HG03139 (cell line): ENCODE results near the gene SMCO1.
"Not testable (repeated sequence)": the region's sequence is repeated elsewhere in the genome, so short reads cannot be mapped to it uniquely, and the experiment has no call there.

Experiments
- ATAC-seq: cut with Tn5 transposase; IDR thresholded peaks from one replicate; pipeline ENCODE4 v1.9.1; 2021; ENCODE audit not compliant: unreplicated experiment

SMCO1 gene

DNA sequence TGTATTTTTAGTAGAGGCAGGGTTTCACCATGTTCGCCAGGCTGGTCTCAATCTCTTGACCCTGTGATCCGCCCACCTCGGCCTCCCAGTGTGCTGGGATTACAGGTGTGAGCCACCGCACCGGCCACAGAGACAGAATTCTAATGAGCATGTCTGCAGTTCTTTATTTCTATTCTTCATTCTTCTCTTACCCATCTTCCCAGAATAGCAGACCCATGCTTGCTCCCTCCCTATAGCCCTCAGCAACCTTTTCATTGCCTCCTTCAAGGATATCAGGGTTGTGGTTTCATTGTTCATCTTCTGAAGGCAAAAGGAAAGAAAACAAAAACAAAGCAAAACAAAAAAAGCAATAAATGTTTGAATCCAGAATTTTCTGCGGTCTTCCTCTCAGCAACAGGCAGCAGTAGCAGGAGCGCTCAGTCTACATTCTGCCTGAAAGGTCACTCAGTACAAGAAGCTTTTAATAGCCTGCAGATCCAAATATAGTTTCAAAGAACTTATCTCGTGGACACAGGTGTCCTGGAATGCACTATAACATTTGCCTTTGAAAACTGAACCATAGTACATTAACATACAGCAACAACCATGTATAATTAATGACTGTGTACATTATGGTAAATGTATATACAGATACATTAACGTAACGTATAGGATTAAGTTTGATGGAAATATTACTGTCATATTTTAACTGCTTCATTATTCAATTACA, at the start of gene SMCO1:
Gene SMCO1 (minus strand): TSS at position 434 of the 709 bp plus-strand sequence. CDS start 137 bp downstream, at position 297.
- no peak for ATAC-seq

- no peak for ATAC-seq
These were observed 48.6 kb upstream of the SMCO1 start for GRCh38 chr3:196563721-196564225.

- ATAC-seq = no peak
These were observed 44.7 kb upstream of the SMCO1 start for GRCh38 chr3:196559826-196560225.

DNA sequence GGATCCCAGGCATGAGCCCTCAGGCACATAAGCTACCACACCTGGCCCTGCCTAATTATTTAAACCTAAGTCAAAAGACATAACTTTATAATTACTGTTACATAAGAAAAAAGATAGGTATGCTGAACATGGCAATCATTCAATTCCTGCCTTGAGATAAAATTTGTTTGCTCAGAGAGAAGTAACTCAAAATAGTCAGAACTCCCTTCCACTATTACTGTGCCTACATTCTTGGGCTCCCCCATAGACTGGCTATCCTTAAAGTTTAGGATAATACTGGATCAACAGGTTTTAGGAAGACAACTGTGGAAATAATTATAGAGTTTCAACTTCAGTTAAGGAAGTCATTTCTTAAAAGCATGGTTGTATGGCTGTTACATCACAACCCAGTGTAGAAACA, 43.3 kb upstream of the SMCO1 start:
- no peak for ATAC-seq

GRCh38 chr3:196557236-196557635, 42.1 kb upstream of the SMCO1 start:
- no peak for ATAC-seq

GRCh38 chr3:196555295-196555694, 40.1 kb upstream of the SMCO1 start:
- no peak for ATAC-seq

GRCh38 chr3:196554205-196554604, 39.1 kb upstream of the SMCO1 start:
- no peak for ATAC-seq

DNA sequence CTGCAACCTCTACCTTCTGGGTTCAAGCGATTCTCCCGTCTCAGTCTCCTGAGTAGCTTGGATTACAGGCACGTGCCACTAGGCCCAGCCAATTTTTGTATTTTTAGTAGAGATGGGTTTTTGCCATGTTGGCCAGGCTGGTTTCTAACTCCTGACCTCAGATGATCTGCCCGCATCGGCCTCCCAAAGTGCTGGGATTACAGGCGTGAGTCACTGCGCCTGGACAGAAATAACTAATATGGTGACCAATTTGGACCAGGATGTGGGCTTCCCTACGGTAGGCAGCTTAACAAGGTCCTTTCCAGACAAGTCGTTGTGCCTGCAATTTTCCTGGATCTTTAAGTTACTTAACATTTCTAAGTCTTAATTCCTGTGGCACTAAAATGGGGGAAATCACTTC, 38.4 kb upstream of the SMCO1 start:
- ATAC-seq = no peak

- no peak for ATAC-seq
These were observed 37.1 kb upstream of the SMCO1 start for GRCh38 chr3:196552253-196552652.

- not testable (repeated sequence) for ATAC-seq
These were observed 35.0 kb upstream of the SMCO1 start for GRCh38 chr3:196550172-196550571.

- ATAC-seq = not testable (repeated sequence)
These were observed 34.2 kb upstream of the SMCO1 start for GRCh38 chr3:196549312-196549711.

GRCh38 chr3:196547067-196547466, 31.9 kb upstream of the SMCO1 start:
- ATAC-seq = no peak

DNA sequence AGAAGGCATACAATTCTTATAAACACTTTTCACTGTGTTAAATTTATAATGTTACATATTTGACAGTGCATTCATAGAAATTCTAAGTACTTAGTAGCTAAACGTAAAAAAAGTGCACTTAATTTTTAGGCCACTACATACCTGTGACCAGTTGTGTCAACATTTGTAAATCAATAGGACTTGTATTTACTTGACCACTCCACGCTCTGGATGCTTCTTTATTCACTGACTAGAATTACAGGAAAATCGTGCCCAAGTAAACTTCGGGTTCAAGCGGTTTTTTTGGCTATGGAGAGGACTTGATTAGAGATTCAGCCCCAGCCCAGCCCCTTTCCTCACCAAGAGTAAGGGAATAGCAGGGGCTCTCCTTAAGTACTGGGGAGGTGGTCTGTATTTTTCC, 31.4 kb upstream of the SMCO1 start:
- no peak for ATAC-seq

DNA sequence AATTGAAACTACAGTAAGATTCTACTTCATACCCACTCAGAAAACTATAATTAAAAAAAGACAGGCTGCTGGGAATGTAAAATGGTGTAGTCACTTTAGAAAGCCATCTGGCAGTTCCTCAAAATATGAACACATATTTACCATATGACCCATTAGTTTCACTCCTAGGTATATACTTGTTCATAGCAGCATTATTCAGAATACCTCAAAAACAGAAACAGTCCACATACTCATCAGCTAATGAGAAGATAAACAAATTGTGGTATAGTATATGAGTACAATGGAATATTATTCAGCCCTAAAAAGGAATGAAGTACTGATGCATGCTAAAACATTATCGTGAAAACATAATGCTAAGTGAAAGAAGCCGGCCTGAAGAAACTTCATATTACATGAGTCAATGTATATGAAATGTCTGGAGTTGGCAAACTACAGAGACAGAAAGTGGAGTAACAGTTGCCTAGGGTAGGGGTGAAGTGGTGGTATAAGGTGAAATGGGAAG, 29.4 kb upstream of the SMCO1 start:
- no peak for ATAC-seq

- no peak for ATAC-seq
These were observed 26.7 kb upstream of the SMCO1 start for GRCh38 chr3:196541684-196542445.

DNA sequence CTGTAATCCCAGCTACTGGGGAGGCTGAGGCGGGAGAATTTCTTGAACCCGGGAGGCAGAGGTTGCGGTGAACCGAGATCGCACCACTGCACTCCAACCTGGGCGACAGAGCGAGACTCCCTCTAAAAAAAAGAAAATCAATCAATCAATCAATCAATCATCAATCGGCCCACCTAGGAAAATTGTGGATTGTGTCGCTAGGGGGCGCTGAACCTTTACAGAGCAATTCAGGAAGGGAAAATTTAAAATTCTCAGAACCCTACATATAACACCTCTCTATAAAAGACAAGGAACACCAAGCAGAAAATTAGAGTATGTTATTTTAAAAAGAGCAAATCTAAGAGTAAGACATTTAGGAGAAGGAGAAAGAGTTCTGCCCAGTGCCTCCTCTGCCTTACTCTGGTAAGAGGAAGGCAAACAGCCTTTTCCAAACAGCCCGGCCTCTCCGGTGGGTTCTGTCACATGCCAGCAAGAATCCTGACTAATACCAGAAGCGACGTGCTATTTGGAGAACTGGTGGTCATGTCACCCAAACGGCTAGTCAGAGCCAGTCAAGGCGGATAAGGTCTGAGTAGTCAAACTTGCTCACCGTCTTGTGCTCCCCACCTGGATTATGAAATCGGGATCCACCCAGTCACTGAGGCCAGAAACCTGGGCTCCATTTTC, 22.3 kb upstream of the SMCO1 start:
- no peak for ATAC-seq

DNA sequence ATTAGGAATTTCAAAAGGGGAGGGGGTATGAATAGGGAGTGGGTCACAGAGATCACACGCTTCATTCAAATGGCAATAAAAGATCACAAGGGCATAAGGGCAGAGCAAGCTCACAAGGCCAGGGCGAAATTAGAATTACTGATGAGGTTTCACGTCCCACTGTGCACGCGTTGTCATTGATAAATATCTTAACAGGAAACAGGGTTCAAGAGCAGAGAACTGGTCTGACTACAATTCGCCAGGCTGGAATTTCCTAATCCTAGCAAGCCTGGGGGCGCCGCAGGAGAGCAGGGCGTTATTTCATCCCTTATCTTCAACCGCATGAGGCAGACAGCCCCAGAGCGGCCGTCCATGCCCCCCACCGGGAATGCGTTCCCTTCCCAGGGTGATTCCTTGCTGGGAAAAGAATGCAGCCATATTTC, 18.1 kb upstream of the SMCO1 start:
- no peak for ATAC-seq

- no peak for ATAC-seq
These were observed 16.3 kb upstream of the SMCO1 start for GRCh38 chr3:196531418-196531817.

- peak; percentile 74 for ATAC-seq
These were observed 13.6 kb upstream of the SMCO1 start for GRCh38 chr3:196528639-196529233.

- no peak for ATAC-seq
These were observed 10.0 kb upstream of the SMCO1 start for GRCh38 chr3:196525141-196525540.

- no peak for ATAC-seq
These were observed 9.4 kb upstream of the SMCO1 start for GRCh38 chr3:196524527-196524926.
